H1 (cell line): ENCODE measurements around the gene SHLD1. TPM values are rescaled to one million over a fixed set of nuclear protein-coding genes. Genes with fewer than 3 reads are reported as not detected.
A peak's percentile ranks its signal among the peaks of the same experiment; 100 is the strongest.

Experiments used
- CTCF ChIA-PET: fragments of 300-600 bp; sonication (Branson Sonifier 250); formaldehyde crosslinking; loops from one replicate; lab custom pipeline; 2021; ENCODE audit not compliant: partially characterized antibody; lab: Charles Lee
- POLR2A ChIA-PET: fragments of 300-600 bp; sonication (Branson Sonifier 250); formaldehyde crosslinking; loops from one replicate; lab custom pipeline; 2021; ENCODE audit warnings: inconsistent platforms; ENCODE audit not compliant: partially characterized antibody; lab: Charles Lee
- DNase-seq, 2 experiments: peaks; one replicate each; pipeline versions ENCODE4 v3.0.0 to v3.0.0-alpha.2; 2010 to 2022; ENCODE audit warnings: low spot score in 2 of 2, low read depth in 1 of 2, mixed read lengths in 1 of 2
- FAIRE-seq: peaks from 2 replicates; lab custom pipeline; 2011; peaks lifted over from hg19 to GRCh38; lab: Jason Lieb, UNC
- H2AFZ ChIP-seq: 2 replicates; pipeline ENCODE4 v1.8.1; 2012; ENCODE audit warnings: low read length, inconsistent platforms
- H2AK5ac ChIP-seq: 2 replicates; pipeline ENCODE4 v1.6.1; 2013; ENCODE audit warnings: low read depth, low read length
- H2BK120ac ChIP-seq: replicated peaks from 2 replicates; pipeline ENCODE3; 2013; ENCODE audit warnings: low read depth, low read length, inconsistent platforms
- H2BK12ac ChIP-seq: 2 replicates; pipeline ENCODE4 v1.6.1; 2013; ENCODE audit warnings: low read depth, low read length
- H2BK15ac ChIP-seq: 2 replicates; pipeline ENCODE4 v1.6.1; 2013; ENCODE audit warnings: low read length
- H2BK20ac ChIP-seq: 2 replicates; pipeline ENCODE4 v1.6.1; 2013; ENCODE audit warnings: low read length
- H2BK5ac ChIP-seq: 2 replicates; pipeline ENCODE4 v1.6.1; 2013; ENCODE audit warnings: low read depth, low read length
- H3K14ac ChIP-seq: 2 replicates; pipeline ENCODE4 v1.6.1; 2013; ENCODE audit warnings: inconsistent platforms; ENCODE audit not compliant: insufficient read length
- H3K18ac ChIP-seq: 2 replicates; pipeline ENCODE4 v1.6.1; 2013; ENCODE audit warnings: low read length; ENCODE audit errors: extremely low read depth
- H3K23ac ChIP-seq: 2 replicates; pipeline ENCODE4 v1.6.1; 2013; ENCODE audit warnings: inconsistent platforms; ENCODE audit not compliant: insufficient read length
- H3K23me2 ChIP-seq: 2 replicates; pipeline ENCODE4 v1.6.1; 2013; ENCODE audit warnings: low read depth, low read length
- H3K27ac ChIP-seq: 2 replicates; pipeline ENCODE4 v1.6.1; 2011; ENCODE audit warnings: low read depth, low read length, inconsistent platforms
- H3K27me3 ChIP-seq, 4 experiments: replicated peaks in 1 of 4; 1 replicate in 1 of 4; 2 replicates in 3 of 4; pipeline versions ENCODE4 v1.6.1 to v1.8.1; 2011 to 2013; ENCODE audit warnings: low read length in 3 of 4, mild to moderate bottlenecking in 3 of 4, inconsistent platforms in 2 of 4, mixed read lengths in 2 of 4, moderate library complexity in 1 of 4; ENCODE audit not compliant: control insufficient read depth in 3 of 4, insufficient read depth in 3 of 4; ENCODE audit errors: extremely low read depth in 1 of 4
- H3K36me3 ChIP-seq, 4 experiments: 2 replicates each; pipeline versions ENCODE4 v1.6.1 to v1.8.1; 2011 to 2013; ENCODE audit warnings: mild to moderate bottlenecking in 4 of 4, low read length in 3 of 4, moderate library complexity in 2 of 4, control low read depth in 1 of 4, inconsistent platforms in 1 of 4; ENCODE audit not compliant: insufficient read depth in 4 of 4, control insufficient read depth in 2 of 4
- H3K4ac ChIP-seq: replicated peaks from 2 replicates; pipeline ENCODE3; 2013; ENCODE audit warnings: low read length, low read depth, mixed read lengths, inconsistent platforms; ENCODE audit not compliant: insufficient read length
- H3K4me1 ChIP-seq, 4 experiments: replicated peaks in 1 of 4; 1 replicate in 1 of 4; 2 replicates in 3 of 4; pipeline versions ENCODE4 v1.6.1 to v1.8.1; 2011 to 2013; ENCODE audit warnings: low read length in 3 of 4, inconsistent platforms in 2 of 4, mixed read lengths in 1 of 4; ENCODE audit not compliant: insufficient read depth in 4 of 4, control insufficient read depth in 3 of 4
- H3K4me2 ChIP-seq, 2 experiments: 2 replicates each; pipeline versions ENCODE4 v1.6.1 to v1.8.1; 2011 to 2013; ENCODE audit warnings: low read depth in 2 of 2, low read length in 2 of 2, control low read depth in 1 of 2, inconsistent platforms in 1 of 2, mild to moderate bottlenecking in 1 of 2; ENCODE audit not compliant: insufficient read depth in 1 of 2
- H3K4me3 ChIP-seq, 4 experiments: fragments of 200-600, 300-600 bp in 1 of 4; sonication (generic), shearing (Covaris generic), sonication (Bioruptor Twin) in 1 of 4; 2 replicates each; pipeline versions ENCODE4 v1.5.1 to v1.8.1; 2011 to 2016; ENCODE audit warnings: low read length in 4 of 4, low read depth in 3 of 4, control low read depth in 2 of 4, inconsistent platforms in 2 of 4, mild to moderate bottlenecking in 2 of 4, mixed read lengths in 1 of 4, moderate library complexity in 1 of 4; ENCODE audit not compliant: insufficient read depth in 2 of 4; ENCODE audit errors: extremely low read depth in 1 of 4
- H3K56ac ChIP-seq: replicated peaks from 2 replicates; pipeline ENCODE3; 2013; ENCODE audit warnings: low read depth, mild to moderate bottlenecking, mixed read lengths, low read length, inconsistent platforms; ENCODE audit not compliant: insufficient read length
- H3K79me1 ChIP-seq: 2 replicates; pipeline ENCODE4 v1.6.1; 2013; ENCODE audit warnings: low read depth, low read length, control low read depth
- H3K79me2 ChIP-seq, 2 experiments: 2 replicates each; pipeline versions ENCODE4 v1.6.1 to v1.8.1; 2012 to 2013; ENCODE audit warnings: low read length in 2 of 2, mild to moderate bottlenecking in 2 of 2, inconsistent platforms in 1 of 2; ENCODE audit not compliant: insufficient read depth in 2 of 2, control insufficient read depth in 1 of 2
- H3K9ac ChIP-seq, 4 experiments: replicated peaks in 1 of 4; 1 replicate in 1 of 4; 2 replicates in 3 of 4; pipeline versions ENCODE4 v1.6.1 to v1.8.1; 2011 to 2013; ENCODE audit warnings: low read depth in 3 of 4, low read length in 3 of 4, control low read depth in 2 of 4, mild to moderate bottlenecking in 2 of 4, moderate library complexity in 2 of 4, inconsistent platforms in 1 of 4; ENCODE audit errors: extremely low read depth in 1 of 4
- H3K9me3 ChIP-seq, 2 experiments: 2 replicates each; pipeline versions ENCODE4 v1.6.1 to v1.8.1; 2012 to 2013; ENCODE audit warnings: mild to moderate bottlenecking in 2 of 2, moderate library complexity in 2 of 2, control low read depth in 1 of 2, inconsistent platforms in 1 of 2, low read depth in 1 of 2, low read length in 1 of 2, mixed read lengths in 1 of 2; ENCODE audit not compliant: insufficient read depth in 2 of 2
- H4K20me1 ChIP-seq, 2 experiments: replicated peaks in 1 of 2; 2 replicates each; pipeline versions ENCODE3 to v1.8.1; 2011 to 2013; ENCODE audit warnings: inconsistent platforms in 2 of 2, low read length in 2 of 2, mild to moderate bottlenecking in 1 of 2; ENCODE audit not compliant: insufficient read depth in 2 of 2, control insufficient read depth in 1 of 2
- H4K5ac ChIP-seq: 2 replicates; pipeline ENCODE4 v1.6.1; 2013; ENCODE audit warnings: low read length, low read depth, mixed read lengths, inconsistent platforms; ENCODE audit not compliant: insufficient read length
- H4K8ac ChIP-seq: 2 replicates; pipeline ENCODE4 v1.8.0; 2013; ENCODE audit warnings: mild to moderate bottlenecking, moderate library complexity, low read length, inconsistent platforms; ENCODE audit not compliant: insufficient read depth; ENCODE audit errors: extremely low read depth
- H4K91ac ChIP-seq: replicated peaks from 2 replicates; pipeline ENCODE3; 2013; ENCODE audit warnings: low read length, mixed read lengths, inconsistent platforms; ENCODE audit not compliant: insufficient read length
- ASH2L ChIP-seq: fragments of 200-600, 300-600 bp; sonication (generic); IDR thresholded peaks from one replicate; pipeline ENCODE4 v1.7.1; 2017; ENCODE audit warnings: low read length
- BCL11A ChIP-seq, 2 experiments: IDR thresholded peaks; one replicate each; pipeline ENCODE4 v1.6.1; 2011; ENCODE audit warnings: low read depth in 2 of 2, low read length in 2 of 2, mild to moderate bottlenecking in 2 of 2
- JUND ChIP-seq: IDR thresholded peaks from 2 replicates; pipeline ENCODE4 v1.6.1; 2011; ENCODE audit warnings: mild to moderate bottlenecking, improper control_type of control experiment, low read length
- KDM1A ChIP-seq: fragments of 200-600, 300-600 bp; sonication (generic); IDR thresholded peaks from 2 replicates; pipeline ENCODE4 v1.7.1; 2016; ENCODE audit warnings: mild to moderate bottlenecking, low read length, borderline replicate concordance
- NRF1 ChIP-seq: IDR thresholded peaks from 2 replicates; pipeline ENCODE4 v1.6.1; 2011; ENCODE audit warnings: mild to moderate bottlenecking, low read depth, low read length, improper control_type of control experiment
- POLR2A ChIP-seq, 2 experiments: IDR thresholded peaks; 1 replicate in 1 of 2; 2 replicates in 1 of 2; pipeline ENCODE4 v1.6.1; 2011; ENCODE audit warnings: low read depth in 2 of 2, low read length in 2 of 2, mild to moderate bottlenecking in 2 of 2; ENCODE audit errors: control extremely low read depth in 1 of 2
- SRF ChIP-seq: IDR thresholded peaks from 2 replicates; pipeline ENCODE4 v1.6.1; 2011; ENCODE audit warnings: mild to moderate bottlenecking, low read depth, low read length, moderate library complexity
- TEAD4 ChIP-seq: IDR thresholded peaks from 2 replicates; pipeline ENCODE4 v1.6.1; 2012; ENCODE audit warnings: low read depth, low read length, inconsistent platforms, mixed read lengths
- WGBS, 2 experiments: shearing (Covaris generic) in 1 of 2; methylation state at CpG; one replicate each; pipeline versions ENCODE4 v1.1.6 to v1.1.7; 2013 to 2015; ENCODE audit warnings: low lambda C conversion rate in 2 of 2, mixed read lengths in 2 of 2, inconsistent platforms in 1 of 2, low coverage in 1 of 2, missing lambda C conversion rate in 1 of 2; ENCODE audit not compliant: insufficient replicate concordance in 2 of 2, insufficient coverage in 1 of 2, insufficient read length in 1 of 2; ENCODE audit errors: extremely low coverage in 1 of 2, missing lambda C conversion rate in 1 of 2; 5-methylcytosine and 5-hydroxymethylcytosine counted together
- polyA plus RNA-seq, 7 experiments: library from polyadenylated mRNA; depleted of rRNA in 3 of 7; stranded (reverse) in 5 of 7; unstranded in 2 of 7; fragments of >200 nt in 5 of 7; fragments of 200-250 nt in 2 of 7; gene quantifications; 1 replicate in 5 of 7; 2 replicates in 1 of 7; 4 replicates in 1 of 7; pipeline versions ENCODE4 v1.2.1 to v1.2.3, GENCODE V29; 2011 to 2013; ENCODE audit warnings: missing spikeins in 2 of 7, mixed read lengths in 2 of 7
- total RNA-seq: library from RNA; stranded (reverse); fragmentation: NEBNext Ultra II Directional; extraction: Animal tissue kit (Norgen Biotek cat#: 25700); gene quantifications from 2 replicates; pipeline ENCODE4 v1.2.1, GENCODE V29; 2021

SHLD1 gene
- total and polyA plus RNA-seq, 2 of the 8 experiments (the other 6 are each of a cell fraction or from before 2014, with no cell fraction given) = 4.2 to 6.5 TPM

- Histone ChIP-seq H3K9me3 (no peaks in the 10 kb centered on the region), H2BK15ac (no peak overlapping the region), H3K23ac (no peak overlapping the region), H4K8ac (peak overlapping the region; percentile 37; the same call in 1 of the 2 replicates), H2BK20ac (no peak overlapping the region), H3K79me2 (no peaks in the 10 kb centered on the region), H4K91ac (no peak overlapping the region), H3K36me3 (no peaks in the 10 kb centered on the region), H3K4me2 (no peak overlapping the region), H3K27ac (no peak overlapping the region), H2BK120ac (no peak overlapping the region), H2AK5ac (no peak overlapping the region), H3K4ac (no peak overlapping the region), H3K9ac (no peak overlapping the region), H3K18ac (no peak overlapping the region), H3K4me1 (no peaks in the 10 kb centered on the region), H3K14ac (no peak overlapping the region), H2BK5ac (no peak overlapping the region), H4K5ac (no peak overlapping the region), H3K4me3 (no peak overlapping the region), H2BK12ac (no peak overlapping the region), H3K56ac (no peak overlapping the region), H3K27me3 (no peaks in the 10 kb centered on the region), H3K79me1 (no peaks in the 10 kb centered on the region), H2AFZ (no peak overlapping the region), H3K23me2 (peaks cover 2% of the 10 kb centered on the region; the same call in 1 of the 2 replicates), H4K20me1 (no peaks in the 10 kb centered on the region)
- CTCF ChIA-PET = interaction anchor here (0.6 to 1.6 kb wide), 6 partner anchors 10 to 1032 kb away, joined by 3 to 4 read pairs (median 3); no protein-coding TSS in a partner anchor
- TF ChIP-seq JUND (no peak), KDM1A (no peak), TEAD4 (no peak), NRF1 (no peak), SRF (no peak), ASH2L (no peak), BCL11A (IDR thresholded peaks at IDR 0.05; ENCODE audit: low read depth in 2 of 2, low read length in 2 of 2) (no peak), POLR2A (IDR thresholded peaks at IDR 0.05; ENCODE audit: control extremely low read depth in 1 of 2, low read depth in 2 of 2, low read length in 2 of 2) (no peak)
- DNase-seq = no peak
- no peak for FAIRE-seq
- 81% methylated on average over 2 of the region's 2 CpGs; no CpG with 5 or more reads in 1 of the 2 experiments for WGBS, 2 experiments
- POLR2A ChIA-PET = no interaction called here
Observed at GRCh38 chr20:5835321-5835821, 85.2 kb downstream of the SHLD1 start.
